Prostate gland (tissue), 2 donors: ENCODE data around the gene NLRP13. TPM values are rescaled to one million over a fixed set of nuclear protein-coding genes. Genes with fewer than 3 reads are reported as not detected.

Experiments used
- DNase-seq: peaks from one replicate; pipeline ENCODE4 v3.0.0-alpha.2; 2019; ENCODE audit warnings: low spot score
- H3K27ac ChIP-seq, 2 donors: fragments of 200-600 bp; sonication (generic); 2 replicates each; pipeline ENCODE4 v1.5.1; 2017 to 2019
- H3K27me3 ChIP-seq: fragments of 200-600 bp; sonication (generic); replicated peaks from 2 replicates; pipeline ENCODE4 v1.5.1; 2019; ENCODE audit not compliant: insufficient read depth
- H3K36me3 ChIP-seq, 2 donors: fragments of 200-600 bp; sonication (generic); 1 replicate in 1 of 2; 2 replicates in 1 of 2; pipeline versions ENCODE4 v1.5.1 to v1.8.1; 2017 to 2019
- H3K4me1 ChIP-seq: fragments of 200-600 bp; sonication (generic); replicated peaks from 2 replicates; pipeline ENCODE4 v1.5.1; 2019
- H3K4me3 ChIP-seq, 2 donors: fragments of 200-600 bp; sonication (generic); 2 replicates each; pipeline ENCODE4 v1.5.1; 2017 to 2019
- H3K9me3 ChIP-seq: fragments of 200-600 bp; sonication (generic); 2 replicates; pipeline ENCODE4 v1.5.1; 2017
- POLR2A ChIP-seq: fragments of 450-650 bp; IDR thresholded peaks from one replicate; pipeline ENCODE4 v1.6.1; 2016; ENCODE audit warnings: antibody characterized with exemption, mild to moderate bottlenecking
- POLR2AphosphoS5 ChIP-seq: sonication (generic); formaldehyde crosslinking; IDR thresholded peaks from one replicate; pipeline ENCODE4 v1.6.1; 2017; ENCODE audit warnings: antibody characterized with exemption
- WGBS: methylation state at CpG from one replicate; pipeline ENCODE4 v1.1.5; 2018; 5-methylcytosine and 5-hydroxymethylcytosine counted together
- intact Hi-C: fragments of 100-400 bp; cut with DNase I; formaldehyde crosslinking; loops from one replicate; pipeline ENCODE4 v1.14.2; 2022
- total RNA-seq, 2 donors: library from RNA; depleted of rRNA; stranded (reverse); fragments of >200 nt; gene quantifications; one replicate each; pipeline ENCODE4 v1.1.0, GENCODE V29; 2016
- TF ChIP-seq, protein P1 (sequence below), 4 experiments: fragments of 200-600 bp in 2 of 4; fragments of 450-650 bp in 2 of 4; sonication (generic) in 2 of 4; IDR thresholded peaks; 1 replicate in 3 of 4; 2 replicates in 1 of 4; pipeline ENCODE4 v1.5.1; 2016 to 2019; ENCODE audit warnings: antibody characterized with exemption in 4 of 4, mild to moderate bottlenecking in 2 of 4, moderate library complexity in 2 of 4

The NLRP13 gene
- total RNA-seq, 2 donors from 2014 or later, result not detected

DNA sequence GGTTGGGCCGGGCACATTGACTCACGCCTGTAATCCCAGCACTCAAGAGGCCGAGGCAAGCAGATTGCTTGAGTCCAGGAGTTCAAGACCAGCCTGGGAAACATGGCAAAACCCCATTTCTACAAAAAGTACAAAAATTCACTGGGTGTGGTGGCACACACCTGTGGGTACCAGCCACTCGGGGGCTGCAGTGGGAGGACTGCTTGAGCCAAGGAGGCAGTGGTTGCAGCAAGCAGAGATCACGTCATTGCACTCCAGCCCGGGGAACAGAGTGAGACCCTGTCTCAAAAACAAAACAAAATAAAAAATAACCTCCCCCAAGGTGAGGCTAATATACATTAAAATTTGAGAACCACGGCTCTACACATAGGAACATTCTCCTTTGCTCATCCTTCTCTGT, 24.9 kb downstream of the NLRP13 start:
- DNase-seq, result no peak
- Histone ChIP-seq H3K27ac (no peak overlapping the region), H3K36me3 (no peaks in the 10 kb centered on the region), H3K9me3 (no peaks in the 10 kb centered on the region), H3K4me1 (no peaks in the 10 kb centered on the region), H3K27me3 (no peaks in the 10 kb centered on the region), H3K4me3 (no peak overlapping the region)
- WGBS, result 84% methylated on average over 7 of the region's 7 CpGs
- no peak for TF ChIP-seq POLR2A
- TF ChIP-seq, protein P1, sequence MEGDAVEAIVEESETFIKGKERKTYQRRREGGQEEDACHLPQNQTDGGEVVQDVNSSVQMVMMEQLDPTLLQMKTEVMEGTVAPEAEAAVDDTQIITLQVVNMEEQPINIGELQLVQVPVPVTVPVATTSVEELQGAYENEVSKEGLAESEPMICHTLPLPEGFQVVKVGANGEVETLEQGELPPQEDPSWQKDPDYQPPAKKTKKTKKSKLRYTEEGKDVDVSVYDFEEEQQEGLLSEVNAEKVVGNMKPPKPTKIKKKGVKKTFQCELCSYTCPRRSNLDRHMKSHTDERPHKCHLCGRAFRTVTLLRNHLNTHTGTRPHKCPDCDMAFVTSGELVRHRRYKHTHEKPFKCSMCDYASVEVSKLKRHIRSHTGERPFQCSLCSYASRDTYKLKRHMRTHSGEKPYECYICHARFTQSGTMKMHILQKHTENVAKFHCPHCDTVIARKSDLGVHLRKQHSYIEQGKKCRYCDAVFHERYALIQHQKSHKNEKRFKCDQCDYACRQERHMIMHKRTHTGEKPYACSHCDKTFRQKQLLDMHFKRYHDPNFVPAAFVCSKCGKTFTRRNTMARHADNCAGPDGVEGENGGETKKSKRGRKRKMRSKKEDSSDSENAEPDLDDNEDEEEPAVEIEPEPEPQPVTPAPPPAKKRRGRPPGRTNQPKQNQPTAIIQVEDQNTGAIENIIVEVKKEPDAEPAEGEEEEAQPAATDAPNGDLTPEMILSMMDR (IDR thresholded peaks at IDR 0.05), result no peak
- TF ChIP-seq POLR2AphosphoS5, result no peak
- intact Hi-C loops, result no loop called here

DNA sequence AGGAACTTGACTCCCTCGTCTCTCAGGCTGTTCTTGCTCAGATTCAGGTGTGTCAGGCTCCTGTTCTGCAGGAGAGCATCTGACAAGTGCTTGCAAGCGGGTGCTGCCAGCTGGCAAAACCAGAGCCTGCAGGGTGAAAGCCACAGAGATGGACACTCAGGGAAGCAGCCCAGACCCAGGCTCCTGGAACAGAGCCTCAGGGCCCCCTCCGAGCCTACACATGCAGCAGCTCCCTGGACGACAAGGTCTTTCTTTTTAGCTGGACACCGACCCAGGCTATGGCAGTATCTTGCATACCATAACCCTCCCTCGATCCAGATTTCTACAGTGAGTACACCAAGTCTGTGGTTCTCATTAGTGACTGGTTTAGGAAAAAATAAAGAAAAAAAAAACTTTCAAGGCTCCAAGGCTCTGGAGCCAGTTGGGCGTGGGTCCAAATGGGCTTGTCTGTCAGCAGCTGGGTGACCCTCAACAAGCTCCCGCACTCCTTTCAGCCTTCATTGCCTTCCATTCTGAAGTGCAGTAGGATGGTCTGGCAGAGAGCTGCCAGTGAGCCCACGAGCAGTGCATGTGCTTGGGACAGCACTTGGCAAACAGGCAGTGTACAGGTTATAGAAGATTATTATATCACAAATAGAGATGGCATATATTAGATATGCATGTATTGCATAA, 29.9 kb downstream of the NLRP13 start:
- intact Hi-C loops, result no loop called here
- DNase-seq, result no peak

DNA sequence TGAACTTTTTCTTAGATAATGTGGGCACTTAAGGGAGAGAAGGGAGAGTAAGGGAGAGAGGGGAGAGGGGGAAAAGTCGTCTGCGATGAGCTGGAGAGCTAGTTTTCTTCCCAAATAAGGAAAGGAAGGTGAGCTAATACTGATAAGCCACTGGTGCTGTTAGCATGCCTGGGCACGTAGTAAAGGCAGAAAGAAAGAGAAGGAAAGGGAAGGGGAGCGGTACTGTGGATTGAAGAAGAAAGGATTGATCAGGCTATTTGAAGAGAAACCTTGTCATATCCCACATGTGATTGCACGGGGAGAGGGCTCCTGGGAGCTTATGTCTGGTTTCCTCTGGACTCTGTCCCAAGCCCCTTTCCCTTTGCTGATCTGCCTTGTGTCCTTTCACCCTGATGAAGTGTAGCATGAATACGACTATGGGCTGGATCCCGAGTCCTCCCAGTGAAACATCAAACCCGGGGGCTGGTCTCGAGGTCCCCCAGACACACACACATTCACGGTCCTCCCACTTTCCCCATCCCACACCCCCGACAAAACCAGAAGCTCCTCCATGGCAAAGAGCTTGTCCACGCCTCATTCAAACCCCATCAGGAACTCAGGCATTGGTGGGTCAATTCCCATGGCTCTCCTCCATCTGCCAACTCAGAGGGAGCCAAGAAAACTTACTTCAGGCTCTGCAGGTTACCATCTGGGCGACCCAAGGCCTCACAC, 30.6 kb downstream of the NLRP13 start:
- no peaks in the 10 kb centered on the region for H3K36me3 ChIP-seq
- no peaks in the 10 kb centered on the region for H3K27me3 ChIP-seq
- no peak for DNase-seq
- 66% methylated on average over 13 of the region's 13 CpGs for WGBS
- intact Hi-C loops, result no loop called here
- no peaks in the 10 kb centered on the region for H3K4me1 ChIP-seq
- TF ChIP-seq POLR2AphosphoS5 (no peak), POLR2A (no peak)
- TF ChIP-seq, protein P1 (IDR thresholded peaks at IDR 0.05), result no peak
- no peak overlapping the region for H3K27ac ChIP-seq
- no peaks in the 10 kb centered on the region for H3K9me3 ChIP-seq
- no peak overlapping the region for H3K4me3 ChIP-seq

More for the DNA sequence above, 29.9 kb downstream of the NLRP13 start:
- Histone ChIP-seq H3K4me1 (no peaks in the 10 kb centered on the region), H3K27me3 (no peaks in the 10 kb centered on the region), H3K9me3 (no peaks in the 10 kb centered on the region), H3K27ac (no peak overlapping the region), H3K4me3 (no peak overlapping the region), H3K36me3 (no peaks in the 10 kb centered on the region)
- TF ChIP-seq, protein P1 (IDR thresholded peaks at IDR 0.05), result no peak
- TF ChIP-seq POLR2AphosphoS5 (no peak), POLR2A (no peak)
- 77% methylated on average over 9 of the region's 9 CpGs for WGBS

DNA sequence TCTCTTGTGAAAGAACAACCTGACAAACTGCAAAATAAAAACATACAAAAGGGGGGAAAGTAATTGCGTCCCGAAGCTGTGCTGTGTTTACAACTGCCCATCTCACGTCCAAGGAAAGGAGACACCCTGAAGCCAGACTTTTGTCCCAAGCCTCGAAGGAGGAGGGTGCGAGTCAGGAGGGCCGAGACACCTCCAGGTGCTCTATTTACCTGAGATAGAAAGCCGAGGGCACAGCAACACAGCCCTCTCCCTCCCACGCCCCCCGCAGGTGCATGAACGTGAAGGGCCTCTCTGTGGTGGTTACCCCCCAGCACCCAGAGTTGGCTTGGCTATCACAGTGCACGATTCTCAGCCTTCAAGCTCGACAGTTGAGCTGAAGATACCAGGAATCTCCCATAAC, 33.2 kb downstream of the NLRP13 start:
- H3K36me3 ChIP-seq, result no peaks in the 10 kb centered on the region
- intact Hi-C loops, result no loop called here
- no peaks in the 10 kb centered on the region for H3K27me3 ChIP-seq
- H3K4me1 ChIP-seq, result no peaks in the 10 kb centered on the region
- H3K4me3 ChIP-seq, result no peak overlapping the region
- H3K27ac ChIP-seq, result no peak overlapping the region
- no peak for DNase-seq
- 80% methylated on average over 12 of the region's 12 CpGs for WGBS
- H3K9me3 ChIP-seq, result no peaks in the 10 kb centered on the region
- TF ChIP-seq, protein P1 (IDR thresholded peaks at IDR 0.05), result no peak
- TF ChIP-seq POLR2A (no peak), POLR2AphosphoS5 (no peak)

DNA sequence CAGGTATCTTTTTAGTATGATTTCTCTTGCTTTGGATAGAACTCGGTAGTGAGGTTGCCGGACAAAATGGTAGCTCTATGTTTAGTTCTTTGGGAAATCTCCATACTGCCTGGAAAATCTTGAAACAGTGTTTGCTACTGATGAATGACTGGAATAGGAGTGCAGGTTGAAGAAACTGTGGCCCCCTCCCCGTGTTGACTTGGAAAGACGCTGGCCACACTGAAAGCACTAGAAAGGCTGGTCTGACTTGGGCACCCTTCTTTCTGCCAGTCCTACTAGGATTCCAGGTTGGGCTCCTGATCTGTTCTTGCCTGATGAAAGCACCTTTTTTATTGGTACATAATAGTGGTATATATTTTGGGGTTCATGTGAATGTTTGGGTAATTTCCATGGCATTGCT, 49.5 kb downstream of the NLRP13 start:
- Histone ChIP-seq H3K27ac (no peak overlapping the region), H3K4me1 (no peaks in the 10 kb centered on the region), H3K27me3 (no peaks in the 10 kb centered on the region), H3K4me3 (no peak overlapping the region), H3K9me3 (no peaks in the 10 kb centered on the region), H3K36me3 (no peaks in the 10 kb centered on the region)
- WGBS, result 81% methylated on average over 4 of the region's 4 CpGs
- DNase-seq, result no peak
- TF ChIP-seq, protein P1 (IDR thresholded peaks at IDR 0.05), result no peak
- no peak for TF ChIP-seq POLR2A
- TF ChIP-seq POLR2AphosphoS5, result no peak
- intact Hi-C loops, result no loop called here
